ENCODE results near the gene PCDHB14.
"Not testable (repeated sequence)": the region's sequence is repeated elsewhere in the genome, so short reads cannot be mapped to it uniquely, and the experiment has no call there.

DNA sequence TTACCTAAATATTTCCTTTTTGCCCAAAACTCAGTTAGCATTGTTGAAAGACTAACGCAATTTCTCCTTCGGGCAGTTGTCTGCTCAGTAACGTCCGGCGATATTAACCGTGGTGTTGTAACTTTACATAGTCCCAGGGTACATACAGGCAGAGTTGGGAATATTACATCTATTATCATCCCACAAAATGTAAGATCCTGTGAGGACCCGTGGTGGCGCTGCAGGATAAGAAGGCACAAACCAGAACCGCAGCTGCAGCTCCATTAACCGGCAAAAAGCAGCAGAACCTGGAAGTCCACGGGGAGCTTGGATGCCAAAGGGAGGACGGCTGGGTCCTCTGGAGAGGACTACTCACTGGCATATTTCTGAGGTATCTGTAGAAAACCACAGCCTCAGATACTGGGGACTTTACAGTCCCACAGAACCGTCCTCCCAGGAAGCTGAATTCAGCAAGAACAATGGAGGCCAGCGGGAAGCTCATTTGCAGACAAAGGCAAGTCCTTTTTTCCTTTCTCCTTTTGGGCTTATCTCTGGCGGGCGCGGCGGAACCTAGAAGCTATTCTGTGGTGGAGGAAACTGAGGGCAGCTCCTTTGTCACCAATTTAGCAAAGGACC is 45.5 kb upstream of the PCDHB14 start, which contains the start of gene PCDHB8:
- TF ChIP-seq CTCF (conservative IDR thresholded peaks at IDR 0.05); EZH2 (IDR thresholded peaks at IDR 0.05; ENCODE audit: low read depth): not testable (repeated sequence)

Data from PC-9 (cell line).